ENCODE data around the gene PRKN. TPM values are rescaled to one million over a fixed set of nuclear protein-coding genes. Genes with fewer than 3 reads are reported as not detected.

PRKN gene
- total and polyA plus RNA-seq, 9 of the 15 experiments (the other 6 are each of a cell fraction or from before 2014, with no cell fraction given): 0.03 to 0.96 (median 0.15) TPM; not detected in 2

GRCh38 chr6:161602359-161602758 is 1125.2 kb downstream of the PRKN start:
- FAIRE-seq (no peak), ATAC-seq (no peak), DNase-seq (ENCODE audit: extremely low read depth in 1 of 4, low spot score in 3 of 4) (no peak)
- H3K9me3 ChIP-seq (replicated peaks; ENCODE audit: control insufficient read depth, insufficient read depth, low read depth, low read length): no peaks in the 10 kb centered on the region
- no peaks in the 10 kb centered on the region for H3K9me1 ChIP-seq (ENCODE audit: control insufficient read depth, insufficient read depth, low read length)
- no TSS peak for BruUV-seq (replicated peaks)
- H3K27ac ChIP-seq (ENCODE audit: extremely low read depth, low read depth, low read length): no peak overlapping the region
- WGBS (ENCODE audit: insufficient coverage, low coverage, missing lambda C conversion rate): 0% methylated on average over 1 of the region's 1 CpG
- no peak overlapping the region for H3K9ac ChIP-seq (ENCODE audit: insufficient read depth in 1 of 2, low read depth in 2 of 2, low read length in 2 of 2)
- no peak overlapping the region for H3K4me2 ChIP-seq (ENCODE audit: insufficient read depth, low read length)
- H3K4me3 ChIP-seq: no peak overlapping the region
- no peaks in the 10 kb centered on the region for H3K27me3 ChIP-seq (ENCODE audit: control insufficient read depth in 2 of 2, insufficient read depth in 2 of 2, low read length in 2 of 2)
- H3K4me1 ChIP-seq (replicated peaks in 1 of 2; ENCODE audit: control insufficient read depth in 2 of 2, insufficient read depth in 2 of 2, low read length in 2 of 2): no peaks in the 10 kb centered on the region
- H3K79me2 ChIP-seq (ENCODE audit: control insufficient read depth, insufficient read depth, low read length): no peaks in the 10 kb centered on the region
- H3K36me3 ChIP-seq (ENCODE audit: control insufficient read depth, insufficient read depth, low read length): no peaks in the 10 kb centered on the region
- ChIA-PET CTCF (ENCODE audit: low intra/inter-chr PET ratio) (no interaction called here), POLR2A (interaction anchor here (1.2 kb wide), 1 partner anchor 16 kb away, joined by 3 read pairs; no protein-coding TSS in a partner anchor)
- intact Hi-C loops (cut with micrococcal nuclease): no loop called here
- no peaks in the 10 kb centered on the region for H4K20me1 ChIP-seq (replicated peaks; ENCODE audit: control insufficient read depth, insufficient read depth, low read length)
- no peak overlapping the region for H2AFZ ChIP-seq (ENCODE audit: low read depth, low read length)
- no peak for TF ChIP-seq ZNF224 (CRISPR knock-in tag; IDR thresholded peaks at IDR 0.05)
- no peak for TF ChIP-seq GTF2A2 (tag; IDR thresholded peaks at IDR 0.05)
- no peak for TF ChIP-seq BRCA1 (IDR thresholded peaks at IDR 0.05)
- TF ChIP-seq BRCA1 (CRISPR knock-in tag; IDR thresholded peaks at IDR 0.05): no peak
- no peak for TF ChIP-seq BRD4 (IDR thresholded peaks at IDR 0.05)
- in situ Hi-C loops (cut with MboI): no loop called here

DNA sequence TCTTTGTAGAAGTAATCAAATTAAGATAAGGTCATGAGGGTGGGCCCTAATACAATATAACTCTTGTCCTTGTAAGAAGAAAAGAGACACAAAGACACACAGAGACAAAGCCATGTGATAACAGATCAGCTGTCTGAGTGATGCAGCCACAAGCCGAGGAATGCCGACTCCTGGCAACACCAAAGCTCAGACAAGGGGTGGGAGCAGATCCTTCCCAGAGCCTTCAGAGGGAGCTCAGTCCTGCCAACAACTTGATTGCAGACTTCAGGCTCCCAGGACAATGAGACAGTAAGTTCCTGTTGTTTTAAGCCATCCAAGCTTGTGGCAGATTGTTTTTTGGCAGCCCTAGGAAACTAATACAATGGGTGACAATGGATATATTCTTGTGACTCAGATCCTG is 1128.7 kb downstream of the PRKN start:
- no peak overlapping the region for H3K9ac ChIP-seq (ENCODE audit: insufficient read depth in 1 of 2, low read depth in 2 of 2, low read length in 2 of 2)
- no peaks in the 10 kb centered on the region for H3K36me3 ChIP-seq (ENCODE audit: control insufficient read depth, insufficient read depth, low read length)
- in situ Hi-C loops (cut with MboI): no loop called here
- H3K4me1 ChIP-seq (replicated peaks in 1 of 2; ENCODE audit: control insufficient read depth in 2 of 2, insufficient read depth in 2 of 2, low read length in 2 of 2): no peaks in the 10 kb centered on the region
- TF ChIP-seq GATAD2B (IDR thresholded peaks at IDR 0.05; ENCODE audit: borderline replicate concordance): no peak
- TF ChIP-seq ZNF224 (CRISPR knock-in tag; IDR thresholded peaks at IDR 0.05): no peak
- TF ChIP-seq SMARCB1 (IDR thresholded peaks at IDR 0.05; ENCODE audit: insufficient read length, low read depth): no peak
- TF ChIP-seq ZNF232 (CRISPR knock-in tag; IDR thresholded peaks at IDR 0.05): no peak
- ATAC-seq (no peak), FAIRE-seq (no peak), DNase-seq (ENCODE audit: extremely low read depth in 1 of 4, low spot score in 3 of 4) (no peak)
- no peak overlapping the region for H2AFZ ChIP-seq (ENCODE audit: low read depth, low read length)
- intact Hi-C loops (cut with micrococcal nuclease): no loop called here
- POLR2A ChIA-PET: interaction anchor here (0.8 kb wide), 1 partner anchor 9 kb away, joined by 3 read pairs; no protein-coding TSS in a partner anchor
- H3K79me2 ChIP-seq (ENCODE audit: control insufficient read depth, insufficient read depth, low read length): no peaks in the 10 kb centered on the region
- H3K27ac ChIP-seq (ENCODE audit: extremely low read depth, low read depth, low read length): no peak overlapping the region
- no peaks in the 10 kb centered on the region for H3K9me3 ChIP-seq (replicated peaks; ENCODE audit: control insufficient read depth, insufficient read depth, low read depth, low read length)
- H3K9me1 ChIP-seq (ENCODE audit: control insufficient read depth, insufficient read depth, low read length): no peaks in the 10 kb centered on the region
- H3K27me3 ChIP-seq (ENCODE audit: control insufficient read depth in 2 of 2, insufficient read depth in 2 of 2, low read length in 2 of 2): no peaks in the 10 kb centered on the region
- CTCF ChIA-PET (ENCODE audit: low intra/inter-chr PET ratio): no interaction called here
- H3K4me3 ChIP-seq: no peak overlapping the region
- H3K4me2 ChIP-seq (ENCODE audit: insufficient read depth, low read length): no peak overlapping the region
- WGBS (ENCODE audit: insufficient coverage, low coverage, missing lambda C conversion rate): 0% methylated on average over 2 of the region's 2 CpGs
- no peaks in the 10 kb centered on the region for H4K20me1 ChIP-seq (replicated peaks; ENCODE audit: control insufficient read depth, insufficient read depth, low read length)
- BruUV-seq (replicated peaks): no TSS peak
